HepG2 (cell line): ENCODE results near the gene GSTM2. TPM values are rescaled to one million over a fixed set of nuclear protein-coding genes. Genes with fewer than 3 reads are reported as not detected.
A peak's percentile ranks its signal among the peaks of the same experiment; 100 is the strongest.

Source experiments
- ATAC-seq: fragments of 200-7000 bp; cut with Tn5 transposase; 3 replicates; pipeline ENCODE4 v1.9.1; 2020; ENCODE audit warnings: mild to moderate bottlenecking, moderate library complexity
- BruUV-seq: library from RNA; stranded (reverse); fragments of 400-500 nt; replicated peaks from 2 replicates; lab custom pipeline; 2021; lab: Mats Ljungman, UMichigan
- CTCF ChIA-PET: fragments of 300-600 bp; formaldehyde crosslinking; extraction: SDS; loops from one replicate; lab custom pipeline; 2021; ENCODE audit warnings: low total read pairs, inconsistent platforms, low intra/inter-chr PET ratio; lab: Yijun Ruan, JAX
- POLR2A ChIA-PET: fragments of 350-600 bp; sonication (Branson Sonifier 250); formaldehyde crosslinking; loops from one replicate; lab custom pipeline; 2020; ENCODE audit warnings: antibody characterized with exemption, inconsistent platforms; lab: Yijun Ruan, JAX
- DNase-seq: peaks from one replicate; pipeline ENCODE4 v3.0.0-alpha.2; 2015; ENCODE audit warnings: low spot score
- FAIRE-seq: peaks from 3 replicates; lab custom pipeline; 2011; peaks lifted over from hg19 to GRCh38; lab: Jason Lieb, UNC
- H2AFZ ChIP-seq: one replicate; pipeline ENCODE4 v1.6.1; 2011; ENCODE audit warnings: low read length, inconsistent platforms
- H3K27ac ChIP-seq: fragments of 300-600 bp; 3 replicates; pipeline ENCODE4 v1.8.0; 2011; ENCODE audit warnings: mixed run types, mild to moderate bottlenecking, mixed read lengths, low read length, inconsistent platforms; ENCODE audit not compliant: insufficient read depth; ENCODE audit errors: extremely low read length
- H3K27me3 ChIP-seq, 2 experiments: fragments of 200-600 bp in 1 of 2; 2 replicates in 1 of 2; 3 replicates in 1 of 2; pipeline versions ENCODE4 v1.6.0 to v1.8.0; 2011; ENCODE audit warnings: low read length in 2 of 2, mild to moderate bottlenecking in 2 of 2, moderate library complexity in 2 of 2, inconsistent platforms in 1 of 2; ENCODE audit not compliant: insufficient read depth in 2 of 2, control insufficient read depth in 1 of 2
- H3K36me3 ChIP-seq, 2 experiments: fragments of 200-600 bp in 1 of 2; replicated peaks in 1 of 2; 2 replicates in 1 of 2; 3 replicates in 1 of 2; pipeline versions ENCODE4 v1.5.1 to v1.8.0; 2011; ENCODE audit warnings: low read length in 2 of 2, inconsistent platforms in 1 of 2; ENCODE audit not compliant: insufficient read depth in 2 of 2, control insufficient read depth in 1 of 2
- H3K4me1 ChIP-seq: 2 replicates; pipeline ENCODE4 v1.5.1; 2012; ENCODE audit warnings: low read length, inconsistent platforms; ENCODE audit not compliant: insufficient read depth
- H3K4me2 ChIP-seq: 2 replicates; pipeline ENCODE4 v1.6.0; 2011; ENCODE audit warnings: low read depth, low read length, inconsistent platforms
- H3K4me3 ChIP-seq, 3 experiments: fragments of 200-600 bp in 1 of 3; sonication (generic), shearing (Covaris generic) in 1 of 3; replicated peaks in 1 of 3; 2 replicates each; pipeline ENCODE4 v1.5.1; 2011 to 2016; ENCODE audit warnings: low read length in 3 of 3, inconsistent platforms in 2 of 3, low read depth in 2 of 3, mild to moderate bottlenecking in 2 of 3, control low read depth in 1 of 3, mixed read lengths in 1 of 3; ENCODE audit not compliant: insufficient read depth in 1 of 3
- H3K79me2 ChIP-seq: one replicate; pipeline ENCODE4 v1.6.1; 2011; ENCODE audit warnings: low read length, inconsistent platforms; ENCODE audit not compliant: insufficient read depth
- H3K9ac ChIP-seq: 2 replicates; pipeline ENCODE4 v1.6.0; 2011; ENCODE audit warnings: mild to moderate bottlenecking, low read depth, low read length, inconsistent platforms; ENCODE audit not compliant: insufficient read depth
- H3K9me3 ChIP-seq: 2 replicates; pipeline ENCODE4 v1.5.1; 2012; ENCODE audit warnings: mild to moderate bottlenecking, low read length
- H4K20me1 ChIP-seq: 2 replicates; pipeline ENCODE4 v1.6.0; 2011; ENCODE audit warnings: inconsistent platforms, mild to moderate bottlenecking, low read length, moderate library complexity; ENCODE audit not compliant: insufficient read depth
- HOXA5 ChIP-seq: sonication (generic); formaldehyde crosslinking; IDR thresholded peaks from 2 replicates; pipeline ENCODE4 v1.4.0; 2020; ENCODE audit warnings: missing genetic modification reagents
- IKZF1 ChIP-seq: fragments of 450-650 bp; IDR thresholded peaks from 2 replicates; pipeline ENCODE4 v1.7.1; 2016
- KLF11 ChIP-seq: IDR thresholded peaks from 2 replicates; pipeline ENCODE4 v1.6.1; 2016; ENCODE audit warnings: missing compliant biosample characterization
- MEIS2 ChIP-seq: sonication (generic); formaldehyde crosslinking; IDR thresholded peaks from 2 replicates; pipeline ENCODE4 v1.9.0; 2021; ENCODE audit warnings: mild to moderate bottlenecking, missing genetic modification reagents
- NFE2L2 ChIP-seq: fragments of 150-350 bp; IDR thresholded peaks from 2 replicates; pipeline ENCODE4 v1.6.1; 2014; ENCODE audit warnings: low read length
- RARG ChIP-seq: sonication (generic); formaldehyde crosslinking; IDR thresholded peaks from 2 replicates; pipeline ENCODE4 v1.4.0; 2020; ENCODE audit warnings: low read depth, mild to moderate bottlenecking, missing genetic modification reagents
- SALL2 ChIP-seq: sonication (generic); formaldehyde crosslinking; IDR thresholded peaks from 2 replicates; pipeline ENCODE4 v1.8.1; 2023; ENCODE audit warnings: mild to moderate bottlenecking, missing genetic modification reagents, inconsistent platforms
- SKI ChIP-seq: fragments of 450-650 bp; IDR thresholded peaks from one replicate; pipeline ENCODE4 v1.6.1; 2018; ENCODE audit warnings: mild to moderate bottlenecking; ENCODE audit not compliant: partially characterized antibody
- SRY ChIP-seq: sonication (generic); formaldehyde crosslinking; IDR thresholded peaks from 2 replicates; pipeline ENCODE4 v1.8.0; 2022; ENCODE audit warnings: mild to moderate bottlenecking, missing genetic modification reagents
- ZBTB44 ChIP-seq: sonication (generic); formaldehyde crosslinking; IDR thresholded peaks from 2 replicates; pipeline ENCODE4 v1.4.0; 2020; ENCODE audit warnings: missing genetic modification reagents
- ZEB1 ChIP-seq: IDR thresholded peaks from 2 replicates; pipeline ENCODE4 v1.6.1; 2012; ENCODE audit warnings: mild to moderate bottlenecking, low read depth, inconsistent platforms; ENCODE audit not compliant: insufficient replicate concordance
- ZFP62 ChIP-seq: sonication (generic); formaldehyde crosslinking; IDR thresholded peaks from 2 replicates; pipeline ENCODE4 v1.4.0; 2020; ENCODE audit warnings: missing genetic modification reagents
- ZFP82 ChIP-seq: sonication (generic); formaldehyde crosslinking; IDR thresholded peaks from 2 replicates; pipeline ENCODE4 v1.5.1; 2020; ENCODE audit warnings: mild to moderate bottlenecking, missing genetic modification reagents, borderline replicate concordance
- ZNF205 ChIP-seq: IDR thresholded peaks from 2 replicates; pipeline ENCODE4 v1.6.1; 2018; ENCODE audit warnings: missing biosample characterization, missing genetic modification reagents
- ZNF282 ChIP-seq: fragments of 450-650 bp; IDR thresholded peaks from 2 replicates; pipeline ENCODE4 v1.6.1; 2018; ENCODE audit not compliant: partially characterized antibody
- ZNF34 ChIP-seq: sonication (generic); formaldehyde crosslinking; IDR thresholded peaks from 2 replicates; pipeline ENCODE4 v1.4.0; 2020; ENCODE audit warnings: mild to moderate bottlenecking, missing genetic modification reagents, borderline replicate concordance
- WGBS: methylation state at CpG from one replicate; pipeline ENCODE4 v1.1.6; 2017; ENCODE audit warnings: low lambda C conversion rate; 5-methylcytosine and 5-hydroxymethylcytosine counted together
- in situ Hi-C: cut with HindIII; loops from 2 replicates; pipeline ENCODE4 v1.10.0; 2017; ENCODE audit warnings: low pct_unique_long_range_greater_than_20kb; ENCODE audit not compliant: extremely low pct_ligation_motif_present
- intact Hi-C: fragments of 100-400 bp; cut with micrococcal nuclease; formaldehyde crosslinking; loops from one replicate; pipeline ENCODE4 v1.10.0; 2022; ENCODE audit not compliant: unreplicated experiment
- polyA plus RNA-seq, 8 experiments: library from polyadenylated mRNA; depleted of rRNA in 3 of 8; stranded (reverse) in 7 of 8; unstranded in 1 of 8; fragments of >200 nt; fragmentation: Illumina TruSeq in 4 of 8; extraction: Trizol in 4 of 8; gene quantifications; 2 replicates each; pipeline versions ENCODE4 v1.2.1 to v1.2.3, GENCODE V29; 2011 to 2016; ENCODE audit warnings: low read depth in 4 of 8, missing spikeins in 1 of 8, mixed read lengths in 1 of 8; ENCODE audit not compliant: insufficient read depth in 1 of 8
- total RNA-seq, 5 experiments: library from RNA; depleted of rRNA; stranded (reverse); fragments of >200 nt; fragmentation: Illumina TruSeq; extraction: Trizol; gene quantifications; 2 replicates each; pipeline ENCODE4 v1.2.3, GENCODE V29; 2016; ENCODE audit warnings: low read depth in 1 of 5
- TF ChIP-seq, protein P1 (sequence below): sonication (generic); formaldehyde crosslinking; IDR thresholded peaks from 2 replicates; pipeline ENCODE4 v1.4.0; 2020; ENCODE audit warnings: mild to moderate bottlenecking, missing genetic modification reagents

Gene GSTM2
- total and polyA plus RNA-seq, 2 of the 13 experiments (the other 11 are each of a cell fraction or from before 2014, with no cell fraction given) = 7.0 to 15.0 TPM

DNA sequence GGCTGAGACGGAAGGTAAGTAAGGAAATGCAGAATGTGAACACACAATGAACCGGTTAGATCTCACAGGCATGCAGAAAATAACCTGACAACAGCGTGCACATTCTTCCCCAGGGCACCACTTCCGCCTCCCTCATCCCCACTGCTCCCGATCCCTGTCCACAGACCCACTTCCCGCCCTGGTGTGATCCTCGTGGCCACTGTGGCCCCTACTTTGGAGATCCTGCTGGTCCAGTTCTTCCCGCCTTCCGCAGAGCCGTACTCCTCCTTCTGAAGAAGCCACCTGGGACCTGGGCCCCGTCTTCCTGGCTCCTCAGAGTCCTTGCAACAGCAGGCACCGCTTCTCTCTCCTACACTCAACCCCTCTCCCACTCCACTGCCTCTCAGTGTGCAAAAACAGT is 13.3 kb upstream of the GSTM2 start:
- FAIRE-seq (no peak), DNase-seq (no peak), ATAC-seq (no peak)
- ChIA-PET POLR2A (interaction anchor here (2.2 kb wide), 1 partner anchor 14 kb away, joined by 12 read pairs; no protein-coding TSS in a partner anchor), CTCF (no interaction called here)
- Histone ChIP-seq H3K4me3 (no peak overlapping the region), H3K79me2 (no peaks in the 10 kb centered on the region), H3K4me1 (peaks cover 27% of the 10 kb centered on the region), H3K27me3 (0 out of 5 replicates have a peak, but pooled peaks cover 0 to 4% of the 10 kb centered on the region in 2 experiments), H3K27ac (no peak overlapping the region), H3K9me3 (no peaks in the 10 kb centered on the region), H3K4me2 (no peak overlapping the region), H2AFZ (no peak overlapping the region), H3K9ac (no peak overlapping the region), H3K36me3 (no peaks in the 10 kb centered on the region; a peak in 1 of 5 replicates), H4K20me1 (no peaks in the 10 kb centered on the region)
- intact Hi-C loops = no loop called here
- BruUV-seq = no TSS peak
- TF ChIP-seq KLF11 (CRISPR knock-in tag) = no peak
- in situ Hi-C loops = no loop called here
- 81% methylated on average over 12 of the region's 12 CpGs for WGBS

- peak within 1 kb of the TSS; percentile 99 for H3K4me2 ChIP-seq
- TF ChIP-seq SALL2 (CRISPR knock-in tag) (no peak; the same call in 1 of the 2 replicates), IKZF1 (no peak), ZNF205 (CRISPR knock-in tag) (no peak), SKI (no peak), ZNF34 (CRISPR knock-in tag) (0 out of 2 replicates have a peak, but pooled peaks have one; percentile 82), RARG (CRISPR knock-in tag) (no peak), NFE2L2 (no peak), ZFP82 (CRISPR knock-in tag) (no peak), MEIS2 (CRISPR knock-in tag) (peak; percentile 68; the same call in 1 of the 2 replicates), ZBTB44 (CRISPR knock-in tag) (no peak), ZEB1 (no peak), ZNF282 (no peak), HOXA5 (CRISPR knock-in tag) (peak; percentile 87; the same call in 1 of the 2 replicates), ZFP62 (CRISPR knock-in tag) (no peak), SRY (CRISPR knock-in tag) (no peak; the same call in 1 of the 2 replicates)
- TF ChIP-seq, protein P1, sequence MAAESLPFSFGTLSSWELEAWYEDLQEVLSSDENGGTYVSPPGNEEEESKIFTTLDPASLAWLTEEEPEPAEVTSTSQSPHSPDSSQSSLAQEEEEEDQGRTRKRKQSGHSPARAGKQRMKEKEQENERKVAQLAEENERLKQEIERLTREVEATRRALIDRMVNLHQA = no peak
These were observed 12.0 kb upstream of the GSTM2 start, which contains the start of gene GSTM4 for GRCh38 chr1:109655615-109656519. Gene GSTM4 (plus strand): TSS chr1:109656099. CDS start chr1:109656390, 291 bp downstream.

More at GRCh38 chr1:109655615-109656519, 12.0 kb upstream of the GSTM2 start, which contains the start of gene GSTM4:
- DNase-seq (peak; percentile 59), FAIRE-seq (peak; percentile 42), ATAC-seq (peak; percentile 97)
- Histone ChIP-seq H3K27me3 (0 out of 5 replicates have a peak, but pooled peaks cover 0 to 4% of the 10 kb centered on the region in 2 experiments), H2AFZ (peak within 1 kb of the TSS; percentile 59), H4K20me1 (no peaks in the 10 kb centered on the region), H3K9me3 (no peaks in the 10 kb centered on the region), H3K4me1 (peaks cover 35% of the 10 kb centered on the region), H3K36me3 (no peaks in the 10 kb centered on the region; a peak in 1 of 5 replicates), H3K4me3 (peak within 1 kb of the TSS; percentile 83 to 88 (median 86)), H3K9ac (peak within 1 kb of the TSS; percentile 75), H3K79me2 (no peaks in the 10 kb centered on the region), H3K27ac (peak within 1 kb of the TSS; percentile 59)
- in situ Hi-C loops (no loop called here), intact Hi-C loops (loop anchor here (5.0 kb wide), 1 partner anchor 116 kb away; no protein-coding TSS in a partner anchor)
- BruUV-seq = TSS peak; percentile 82
- POLR2A ChIA-PET = interaction anchor here (0.7 to 2.2 kb wide), 9 partner anchors 12 to 379 kb away, joined by 3 to 12 read pairs (median 3); partner anchors contain the start of genes EPS8L3, GNAI3, GSTM2 and STRIP1
- WGBS = under 1% methylated on average over 22 of the region's 54 CpGs
- CTCF ChIA-PET = no interaction called here
